HG02763 (cell line): Measurements from ENCODE around the gene NDUFB7.
A peak's percentile ranks its signal among the peaks of the same experiment; 100 is the strongest.
"Not testable (repeated sequence)": the region's sequence is repeated elsewhere in the genome, so short reads cannot be mapped to it uniquely, and the experiment has no call there.

Source experiments
- ATAC-seq: cut with Tn5 transposase; IDR thresholded peaks from one replicate; pipeline ENCODE4 v1.9.1; 2021; ENCODE audit warnings: mild to moderate bottlenecking, moderate library complexity; ENCODE audit not compliant: unreplicated experiment

NDUFB7 gene

DNA sequence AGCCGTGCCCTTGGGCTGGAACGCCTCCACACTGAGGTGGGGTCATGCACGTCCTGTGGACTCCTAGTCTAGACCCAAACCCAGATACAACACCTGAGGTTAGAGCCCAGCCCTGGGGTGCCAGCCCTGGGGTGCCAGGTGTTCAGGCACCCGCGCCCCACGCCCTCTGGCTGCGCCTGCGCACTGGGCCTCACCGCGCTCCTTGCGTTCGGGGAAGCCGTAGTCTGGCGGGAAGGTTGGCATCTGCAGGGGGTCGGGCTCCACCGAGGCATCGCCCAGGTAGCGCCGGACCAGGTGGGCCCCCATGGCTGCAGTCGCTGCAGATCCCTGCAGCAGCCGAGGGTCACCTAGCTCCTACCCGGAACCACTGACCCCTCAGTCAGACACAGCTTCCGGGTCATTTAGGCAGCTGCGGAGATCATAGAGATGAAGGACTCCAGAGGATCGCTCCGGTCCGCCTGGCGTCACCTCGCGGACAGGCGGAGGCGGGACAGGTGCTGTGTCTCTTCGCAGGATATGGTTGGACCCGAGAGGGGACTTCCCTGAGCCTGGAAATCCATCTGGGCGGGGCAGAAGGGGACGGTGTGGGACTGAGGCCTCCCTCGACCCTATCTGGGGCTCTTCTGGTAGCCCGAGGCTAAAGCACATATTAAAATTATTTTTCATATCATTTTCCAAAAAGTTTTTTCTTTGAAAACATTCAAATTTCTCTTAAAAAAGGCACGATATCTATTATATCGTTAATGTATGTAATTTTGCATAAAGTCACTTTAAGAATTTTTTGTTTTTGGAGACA, at the start of gene NDUFB7:
TSS of gene NDUFB7 (minus strand) at position 372 of the 796 bp plus-strand sequence. CDS start at position 306, 66 bp downstream.
- ATAC-seq = peak; percentile 82

- ATAC-seq = no peak
Observed at GRCh38 chr19:14619404-14619803, 47.5 kb upstream of the NDUFB7 start.

- no peak for ATAC-seq
Observed at GRCh38 chr19:14616407-14616806, 44.5 kb upstream of the NDUFB7 start.

DNA sequence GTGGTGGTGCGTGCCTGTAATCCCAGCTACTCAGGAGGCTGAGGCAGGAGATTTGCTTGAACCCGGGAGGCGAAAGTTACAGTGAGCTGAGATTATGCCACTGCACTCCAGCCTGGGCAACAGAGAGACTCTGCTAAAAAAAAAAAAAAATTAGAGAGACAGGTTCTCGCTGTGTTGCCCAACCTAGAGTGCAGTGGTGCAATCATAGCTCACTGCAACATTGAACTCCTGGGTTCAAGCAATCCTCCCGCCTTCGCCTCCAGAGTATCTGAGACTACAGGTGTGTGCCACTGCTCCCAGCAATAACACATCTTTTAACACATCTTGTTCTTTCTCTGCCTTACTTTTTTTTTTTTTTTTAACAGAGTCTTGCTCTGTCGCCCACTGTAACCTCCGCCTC, 43.8 kb upstream of the NDUFB7 start:
- ATAC-seq = no peak

GRCh38 chr19:14614099-14614412, 42.2 kb upstream of the NDUFB7 start:
- no peak for ATAC-seq

DNA sequence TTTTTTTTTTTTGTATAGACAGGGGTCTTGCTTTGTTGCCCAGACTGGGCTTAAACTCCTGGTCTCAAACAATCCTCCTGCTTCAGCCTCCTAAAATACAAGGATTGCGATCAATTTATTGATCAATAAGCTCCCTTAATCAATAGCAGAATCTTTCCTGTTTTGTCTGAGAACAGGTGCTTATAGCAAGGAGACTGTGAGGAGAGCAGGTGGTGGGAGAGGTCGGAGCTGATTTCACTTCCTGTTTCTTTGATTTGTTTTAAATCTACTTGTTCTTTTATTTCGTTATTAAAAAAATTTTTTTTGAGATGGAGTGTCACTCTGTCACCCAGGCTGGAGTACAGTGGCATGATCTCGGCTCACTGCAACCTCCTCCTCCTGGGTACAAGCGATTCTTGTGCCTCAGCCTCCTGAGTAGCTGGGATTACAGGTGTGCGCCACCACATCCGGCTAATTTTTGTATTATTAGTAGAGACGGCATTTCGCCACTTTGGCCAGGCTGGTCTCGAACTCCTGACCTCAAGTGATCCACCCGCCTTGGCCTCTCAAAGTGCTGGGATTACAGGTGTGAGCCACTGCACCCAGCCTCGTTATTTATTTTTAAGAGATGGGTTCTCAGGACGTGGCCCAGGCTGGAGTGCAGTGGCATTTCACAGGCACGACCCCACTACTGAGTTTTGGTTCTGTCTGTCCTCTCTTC, 41.7 kb upstream of the NDUFB7 start:
- not testable (repeated sequence) for ATAC-seq

DNA sequence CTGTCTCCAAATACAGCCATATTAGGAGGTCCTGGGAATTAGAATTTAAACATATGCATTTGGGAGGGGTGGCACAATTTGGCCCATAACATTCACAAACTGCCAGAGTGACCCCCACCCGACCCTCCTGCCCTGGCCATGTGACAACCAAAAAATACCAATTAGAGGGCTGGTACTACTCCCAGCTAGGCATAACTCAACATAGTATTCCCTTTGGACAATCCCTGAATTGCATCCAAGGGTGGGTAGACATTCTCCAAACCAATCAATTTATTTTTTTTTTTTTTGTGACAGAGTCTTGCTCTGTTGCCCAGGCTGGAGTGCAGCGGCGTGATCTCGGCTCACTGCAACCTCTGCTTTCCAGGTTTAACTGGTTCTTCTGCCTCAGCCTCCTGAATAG, 40.8 kb upstream of the NDUFB7 start:
- no peak for ATAC-seq

DNA sequence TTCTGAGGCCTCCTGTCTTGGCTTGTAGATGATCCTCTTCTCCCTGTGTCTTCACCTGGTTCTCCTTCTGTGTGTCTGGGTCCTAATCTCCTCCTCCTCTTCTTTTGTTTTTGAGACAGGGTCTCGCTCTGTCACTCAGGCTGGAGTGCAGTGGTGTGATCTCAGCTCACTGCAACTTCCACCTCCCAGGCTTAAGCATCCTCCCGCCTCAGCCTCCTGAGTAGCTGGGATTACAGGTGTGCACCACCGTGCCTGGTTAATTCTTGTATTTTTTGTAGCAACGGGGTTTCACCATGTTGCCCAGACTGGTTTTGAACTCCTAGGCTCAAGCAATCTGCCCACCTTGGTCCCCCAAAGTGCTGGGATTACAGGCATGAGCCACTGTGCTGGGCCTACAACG, 40.4 kb upstream of the NDUFB7 start:
- ATAC-seq = not testable (repeated sequence)

- no peak for ATAC-seq
Observed at GRCh38 chr19:14611051-14611450, 39.2 kb upstream of the NDUFB7 start.

DNA sequence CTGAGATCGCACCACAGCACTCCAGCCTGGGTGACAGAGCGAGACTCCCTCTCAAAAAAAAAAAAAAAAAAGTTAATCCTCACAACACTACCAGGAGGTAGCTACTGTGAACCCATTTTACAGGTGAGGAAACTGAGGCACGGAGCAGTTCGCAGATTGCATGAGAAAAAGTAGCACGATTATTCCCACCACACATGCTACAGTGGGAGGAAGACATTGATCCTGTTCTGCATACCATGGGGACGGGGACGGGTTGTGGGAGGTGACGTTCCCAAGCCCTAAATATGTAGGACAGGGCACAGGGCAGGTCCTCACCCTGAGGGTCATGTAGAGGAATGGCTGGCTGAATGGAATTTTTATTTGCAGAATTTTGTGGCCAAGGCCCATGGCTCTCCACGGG, 34.8 kb upstream of the NDUFB7 start:
- no peak for ATAC-seq

DNA sequence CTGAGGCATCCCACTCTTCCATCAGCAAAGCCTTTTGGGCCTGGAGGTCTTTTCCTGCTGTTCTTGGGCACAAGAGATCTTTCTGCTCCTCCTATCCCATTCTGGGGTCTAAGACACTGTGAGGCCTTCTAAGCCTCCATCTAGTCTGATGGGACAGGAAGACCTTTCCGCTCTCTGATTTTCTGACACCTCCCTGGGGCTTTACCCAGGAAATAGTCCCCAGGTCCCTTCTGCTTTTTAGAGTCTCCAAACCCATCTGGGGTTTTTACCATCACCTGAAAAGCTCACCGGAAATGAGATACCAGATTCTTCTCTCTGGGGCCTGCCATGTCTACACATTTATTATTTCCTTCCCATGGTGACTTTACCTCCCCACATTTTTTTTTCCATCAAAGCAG, 32.1 kb upstream of the NDUFB7 start:
- ATAC-seq = peak; percentile 67

DNA sequence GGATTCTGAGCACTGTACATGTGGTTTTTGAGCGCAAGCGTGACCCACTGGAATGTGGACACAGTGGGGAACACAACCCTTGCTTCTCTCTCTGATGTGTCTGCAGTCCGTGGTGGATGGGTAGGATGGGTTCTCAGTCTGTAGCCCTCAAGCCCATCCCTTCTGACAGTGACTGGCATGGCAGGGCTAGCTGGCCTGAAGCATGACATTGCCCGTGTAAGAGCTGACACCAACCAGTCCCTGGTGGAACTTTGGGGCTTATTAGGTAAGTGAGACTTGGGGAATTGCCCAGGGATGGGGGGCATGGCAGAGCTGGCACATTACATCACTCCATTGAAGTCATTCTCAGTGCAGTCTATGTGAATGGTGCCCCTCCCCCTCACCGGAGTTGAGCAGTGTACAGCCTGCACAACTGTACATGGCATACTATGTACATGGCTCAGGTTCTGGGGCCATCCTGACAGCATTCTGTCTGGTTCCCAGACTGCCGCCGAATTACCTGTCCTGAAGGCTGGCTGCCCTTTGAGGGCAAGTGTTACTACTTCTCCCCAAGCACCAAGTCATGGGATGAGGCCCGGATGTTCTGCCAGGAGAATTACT, 27.8 kb upstream of the NDUFB7 start:
- no peak for ATAC-seq

- ATAC-seq = no peak
Observed at GRCh38 chr19:14595558-14595957, 23.7 kb upstream of the NDUFB7 start.

DNA sequence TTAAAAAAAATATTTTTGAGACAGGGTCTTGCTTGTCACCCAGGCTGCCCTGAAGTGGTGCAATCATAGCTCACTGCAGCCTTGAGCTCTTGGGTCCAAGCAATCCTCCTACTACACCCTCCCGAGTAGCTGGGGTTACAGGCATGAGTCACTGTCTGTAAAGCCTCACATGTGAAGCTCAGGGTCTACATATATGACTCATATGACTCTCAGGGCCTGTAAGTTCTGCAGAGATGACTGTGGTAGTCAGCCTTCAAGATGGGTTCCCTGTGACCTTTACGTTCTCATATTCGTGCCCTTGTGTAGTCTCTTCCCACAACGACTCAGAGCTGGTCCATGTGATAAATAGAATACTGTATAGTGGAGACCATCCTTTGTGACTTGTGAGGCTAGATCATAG, 17.6 kb upstream of the NDUFB7 start:
- ATAC-seq = not testable (repeated sequence)

- ATAC-seq = peak; percentile 59
Observed at GRCh38 chr19:14585187-14585586, 13.3 kb upstream of the NDUFB7 start.

GRCh38 chr19:14584372-14584771, 12.5 kb upstream of the NDUFB7 start:
- ATAC-seq = not testable (repeated sequence)

- ATAC-seq = no peak
Observed at GRCh38 chr19:14582894-14583340, 11.1 kb upstream of the NDUFB7 start, which contains the start of gene CLEC17A. CLEC17A (plus strand) TSS chr19:14583084; CDS start chr19:14583161, 77 bp downstream.

- no peak for ATAC-seq
Observed at GRCh38 chr19:14580623-14581237, 8.9 kb upstream of the NDUFB7 start.

DNA sequence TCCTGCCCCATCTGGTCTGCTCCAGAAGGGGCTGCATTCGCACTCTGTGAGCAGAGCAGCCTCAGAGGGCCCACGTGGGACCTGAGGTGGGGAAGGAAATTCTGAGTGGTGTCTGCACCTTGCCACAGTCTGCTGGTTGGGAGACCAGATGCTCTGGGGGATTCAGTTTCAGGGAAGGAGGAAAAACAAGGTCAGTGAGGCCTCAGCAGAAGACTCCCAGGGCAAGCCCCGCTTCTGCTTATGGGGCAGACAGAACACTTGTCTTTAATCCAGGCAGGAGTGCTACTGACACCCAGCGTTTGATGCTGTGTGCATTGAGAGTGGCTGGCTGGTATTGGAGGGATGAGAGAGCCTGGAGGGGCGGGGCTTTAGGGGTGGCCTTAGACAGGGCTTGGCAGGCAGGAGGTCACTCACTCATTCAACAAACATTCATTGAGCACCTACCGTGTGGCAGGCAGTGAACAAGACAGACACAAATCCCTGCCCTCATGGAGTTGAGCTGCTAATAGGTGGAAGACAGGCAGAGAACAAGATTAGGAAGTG, 6.1 kb upstream of the NDUFB7 start:
- no peak for ATAC-seq

- no peak for ATAC-seq
Observed at GRCh38 chr19:14577264-14577663, 5.4 kb upstream of the NDUFB7 start.

- no peak for ATAC-seq
Observed at GRCh38 chr19:14576363-14576762, 4.5 kb upstream of the NDUFB7 start.
